Liver (tissue), 9 donors: ENCODE results near the gene TRMT13. TPM values are rescaled to one million over a fixed set of nuclear protein-coding genes. Genes with fewer than 3 reads are reported as not detected.

Experiments
- DNase-seq: peaks from one replicate; pipeline ENCODE4 v3.0.0-alpha.2; 2017; ENCODE audit warnings: low spot score
- H3K27ac ChIP-seq, 2 donors: one replicate each; pipeline ENCODE4 v1.7.0; 2013; ENCODE audit warnings: inconsistent platforms in 2 of 2, low read length in 2 of 2, control low read depth in 1 of 2, low read depth in 1 of 2, mild to moderate bottlenecking in 1 of 2
- H3K27me3 ChIP-seq, 4 donors: one replicate each; pipeline versions ENCODE4 v1.6.1 to v1.7.0; 2013; ENCODE audit warnings: low read length in 3 of 4, inconsistent platforms in 1 of 4, mild to moderate bottlenecking in 1 of 4, moderate library complexity in 1 of 4; ENCODE audit not compliant: control insufficient read depth in 4 of 4, insufficient read depth in 4 of 4
- H3K36me3 ChIP-seq, 4 donors: one replicate each; pipeline versions ENCODE4 v1.6.1 to v1.7.0; 2013; ENCODE audit warnings: low read length in 3 of 4, mild to moderate bottlenecking in 3 of 4, low read depth in 1 of 4, moderate library complexity in 1 of 4; ENCODE audit not compliant: control insufficient read depth in 4 of 4, insufficient read depth in 3 of 4
- H3K4me1 ChIP-seq, 4 donors: one replicate each; pipeline versions ENCODE4 v1.6.1 to v1.7.0; 2013; ENCODE audit warnings: low read length in 3 of 4, mild to moderate bottlenecking in 3 of 4, moderate library complexity in 1 of 4; ENCODE audit not compliant: control insufficient read depth in 4 of 4, insufficient read depth in 4 of 4
- H3K4me3 ChIP-seq, 3 donors: one replicate each; pipeline versions ENCODE4 v1.6.1 to v1.7.0; 2013; ENCODE audit warnings: low read length in 3 of 3, control low read depth in 1 of 3, low read depth in 1 of 3, mild to moderate bottlenecking in 1 of 3
- H3K9ac ChIP-seq, 2 donors: one replicate each; pipeline ENCODE4 v1.7.0; 2013; ENCODE audit warnings: low read length in 2 of 2, mild to moderate bottlenecking in 2 of 2, moderate library complexity in 2 of 2, control low read depth in 1 of 2, low read depth in 1 of 2
- H3K9me3 ChIP-seq, 4 donors: one replicate each; pipeline versions ENCODE4 v1.6.1 to v1.7.0; 2013; ENCODE audit warnings: low read length in 3 of 4; ENCODE audit not compliant: control insufficient read depth in 4 of 4
- CTCF ChIP-seq: fragments of 150-350 bp; IDR thresholded peaks from 2 replicates; pipeline ENCODE4 v1.5.1; 2017; ENCODE audit warnings: improper control_type of control experiment, low read depth, low read length; ENCODE audit not compliant: missing input control
- EGR1 ChIP-seq, 2 donors: IDR thresholded peaks; 2 replicates each; pipeline ENCODE4 v1.6.1; 2016 to 2018; ENCODE audit warnings: antibody characterized with exemption in 2 of 2, low read depth in 2 of 2
- FOXA1 ChIP-seq: IDR thresholded peaks from 2 replicates; pipeline ENCODE4 v1.6.1; 2016; ENCODE audit warnings: antibody characterized with exemption
- FOXA2 ChIP-seq: IDR thresholded peaks from 2 replicates; pipeline ENCODE4 v1.6.1; 2016; ENCODE audit warnings: antibody characterized with exemption
- GABPA ChIP-seq, 2 donors: IDR thresholded peaks in 1 of 2; conservative IDR thresholded peaks in 1 of 2; 2 replicates each; pipeline ENCODE4 v1.6.1; 2016; ENCODE audit warnings: antibody characterized with exemption in 2 of 2, mild to moderate bottlenecking in 1 of 2, moderate library complexity in 1 of 2
- HNF4A ChIP-seq, 2 donors: conservative IDR thresholded peaks; 2 replicates each; pipeline ENCODE4 v1.6.1; 2016; ENCODE audit warnings: antibody characterized with exemption in 2 of 2, mild to moderate bottlenecking in 2 of 2
- HNF4G ChIP-seq: IDR thresholded peaks from 2 replicates; pipeline ENCODE4 v1.6.1; 2016; ENCODE audit warnings: antibody characterized with exemption
- JUND ChIP-seq, 2 donors: IDR thresholded peaks; 2 replicates each; pipeline ENCODE4 v1.6.1; 2016; ENCODE audit warnings: antibody characterized with exemption in 2 of 2
- NR2F2 ChIP-seq: IDR thresholded peaks from 2 replicates; pipeline ENCODE4 v1.6.1; 2016; ENCODE audit warnings: antibody characterized with exemption
- RXRA ChIP-seq, 2 donors: IDR thresholded peaks; 2 replicates each; pipeline ENCODE4 v1.6.1; 2017 to 2018; ENCODE audit warnings: antibody characterized with exemption in 2 of 2, mild to moderate bottlenecking in 1 of 2
- YY1 ChIP-seq: IDR thresholded peaks from 2 replicates; pipeline ENCODE4 v1.6.1; 2016; ENCODE audit warnings: antibody characterized with exemption, mild to moderate bottlenecking
- WGBS: extraction: QIAGEN DNeasy Blood & Tissue Kit; methylation state at CpG from one replicate; pipeline ENCODE4 v1.1.7; 2013; 5-methylcytosine and 5-hydroxymethylcytosine counted together
- polyA plus RNA-seq, 2 donors: library from polyadenylated mRNA; stranded (reverse) in 1 of 2; unstranded in 1 of 2; fragments of 200-250 nt in 1 of 2; fragments of >200 nt in 1 of 2; fragmentation: Nextera tagmentation in 1 of 2; extraction: Ambion mirVana in 1 of 2; gene quantifications; one replicate each; pipeline versions ENCODE4 v1.2.1 to v1.2.3, GENCODE V29; 2013 to 2015
- total RNA-seq, 2 donors: library from RNA; depleted of rRNA; stranded (reverse); fragments of >200 nt; gene quantifications; one replicate each; pipeline ENCODE4 v1.2.3, GENCODE V29; 2014
- TF ChIP-seq, protein P1 (sequence below): IDR thresholded peaks from 2 replicates; pipeline ENCODE4 v1.6.1; 2016; ENCODE audit warnings: antibody characterized with exemption
- TF ChIP-seq, protein P2 (sequence below): IDR thresholded peaks from 2 replicates; pipeline ENCODE4 v1.6.1; 2016; ENCODE audit warnings: antibody characterized with exemption, mild to moderate bottlenecking
- donor health status: healthy.
- donor health status: healthy.
- donor health status: healthy.
- donor health status: healthy.
- donor health status: healthy.

Gene TRMT13
- total and polyA plus RNA-seq, 4 donors: 3.5 to 11.2 (median 9.3) TPM

GRCh38 chr1:100101564-100101963 is 31.4 kb upstream of the TRMT13 start:
- Histone ChIP-seq H3K4me3 (no peak overlapping the region), H3K4me1 (no peaks in the 10 kb centered on the region), H3K27ac (no peak overlapping the region), H3K9me3 (no peaks in the 10 kb centered on the region), H3K9ac (no peak overlapping the region), H3K27me3 (no peaks in the 10 kb centered on the region), H3K36me3 (peaks cover 0 to 4% (median under 1%) of the 10 kb centered on the region in 4 donors)
- DNase-seq: no peak
- WGBS: 93% methylated on average over 2 of the region's 2 CpGs
- TF ChIP-seq YY1: no peak
- TF ChIP-seq GABPA (IDR thresholded peaks at IDR 0.05 in 1 of 2, conservative IDR thresholded peaks at IDR 0.05 in 1 of 2): no peak

DNA sequence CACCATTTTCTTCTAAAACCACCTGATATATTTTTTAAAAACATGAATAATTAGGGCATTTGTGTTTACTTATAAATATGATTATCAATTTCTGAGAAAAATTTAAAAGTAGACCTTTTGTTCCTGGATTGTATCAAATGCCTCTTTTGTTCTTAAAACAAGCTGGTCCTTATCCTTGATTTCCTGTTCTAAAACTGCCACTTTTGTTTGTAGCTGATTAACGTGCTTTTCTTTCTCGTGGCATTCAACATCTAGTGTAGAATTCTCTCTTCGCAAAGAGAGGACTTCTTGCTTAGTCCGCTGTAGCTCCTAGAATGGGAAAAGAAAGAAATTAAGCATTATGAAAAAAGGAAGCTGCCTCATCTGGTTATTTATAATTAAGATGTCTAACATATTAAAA is 25.3 kb upstream of the TRMT13 start:
- Histone ChIP-seq H3K9ac (no peak overlapping the region), H3K36me3 (peaks cover 0 to 4% (median 1%) of the 10 kb centered on the region in 4 donors), H3K27ac (no peak overlapping the region), H3K27me3 (no peaks in the 10 kb centered on the region), H3K4me3 (no peak overlapping the region), H3K4me1 (no peaks in the 10 kb centered on the region), H3K9me3 (no peaks in the 10 kb centered on the region)
- no peak for DNase-seq
- TF ChIP-seq FOXA2 (no peak), CTCF (no peak), RXRA (IDR thresholded peaks at IDR 0.05) (no peak), HNF4G (no peak), HNF4A (conservative IDR thresholded peaks at IDR 0.05) (no peak), GABPA (IDR thresholded peaks at IDR 0.05 in 1 of 2, conservative IDR thresholded peaks at IDR 0.05 in 1 of 2) (no peak)
- TF ChIP-seq, protein P1, sequence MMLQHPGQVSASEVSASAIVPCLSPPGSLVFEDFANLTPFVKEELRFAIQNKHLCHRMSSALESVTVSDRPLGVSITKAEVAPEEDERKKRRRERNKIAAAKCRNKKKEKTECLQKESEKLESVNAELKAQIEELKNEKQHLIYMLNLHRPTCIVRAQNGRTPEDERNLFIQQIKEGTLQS: no peak
- 88% methylated on average over 4 of the region's 4 CpGs for WGBS

GRCh38 chr1:100109554-100110066 is 23.4 kb upstream of the TRMT13 start:
- Histone ChIP-seq H3K9me3 (no peaks in the 10 kb centered on the region), H3K9ac (no peak overlapping the region), H3K4me1 (no peaks in the 10 kb centered on the region), H3K36me3 (peaks cover 0 to 3% (median 0%) of the 10 kb centered on the region in 4 donors), H3K4me3 (no peak overlapping the region), H3K27ac (no peak overlapping the region), H3K27me3 (no peaks in the 10 kb centered on the region)
- TF ChIP-seq CTCF: no peak
- no peak for TF ChIP-seq EGR1 (IDR thresholded peaks at IDR 0.05; ENCODE audit: low read depth in 2 of 2)
- TF ChIP-seq NR2F2: no peak
- no peak for TF ChIP-seq FOXA2
- TF ChIP-seq FOXA1: no peak
- TF ChIP-seq YY1: no peak
- TF ChIP-seq HNF4A (conservative IDR thresholded peaks at IDR 0.05): no peak
- TF ChIP-seq, protein P1: no peak
- TF ChIP-seq, protein P2, sequence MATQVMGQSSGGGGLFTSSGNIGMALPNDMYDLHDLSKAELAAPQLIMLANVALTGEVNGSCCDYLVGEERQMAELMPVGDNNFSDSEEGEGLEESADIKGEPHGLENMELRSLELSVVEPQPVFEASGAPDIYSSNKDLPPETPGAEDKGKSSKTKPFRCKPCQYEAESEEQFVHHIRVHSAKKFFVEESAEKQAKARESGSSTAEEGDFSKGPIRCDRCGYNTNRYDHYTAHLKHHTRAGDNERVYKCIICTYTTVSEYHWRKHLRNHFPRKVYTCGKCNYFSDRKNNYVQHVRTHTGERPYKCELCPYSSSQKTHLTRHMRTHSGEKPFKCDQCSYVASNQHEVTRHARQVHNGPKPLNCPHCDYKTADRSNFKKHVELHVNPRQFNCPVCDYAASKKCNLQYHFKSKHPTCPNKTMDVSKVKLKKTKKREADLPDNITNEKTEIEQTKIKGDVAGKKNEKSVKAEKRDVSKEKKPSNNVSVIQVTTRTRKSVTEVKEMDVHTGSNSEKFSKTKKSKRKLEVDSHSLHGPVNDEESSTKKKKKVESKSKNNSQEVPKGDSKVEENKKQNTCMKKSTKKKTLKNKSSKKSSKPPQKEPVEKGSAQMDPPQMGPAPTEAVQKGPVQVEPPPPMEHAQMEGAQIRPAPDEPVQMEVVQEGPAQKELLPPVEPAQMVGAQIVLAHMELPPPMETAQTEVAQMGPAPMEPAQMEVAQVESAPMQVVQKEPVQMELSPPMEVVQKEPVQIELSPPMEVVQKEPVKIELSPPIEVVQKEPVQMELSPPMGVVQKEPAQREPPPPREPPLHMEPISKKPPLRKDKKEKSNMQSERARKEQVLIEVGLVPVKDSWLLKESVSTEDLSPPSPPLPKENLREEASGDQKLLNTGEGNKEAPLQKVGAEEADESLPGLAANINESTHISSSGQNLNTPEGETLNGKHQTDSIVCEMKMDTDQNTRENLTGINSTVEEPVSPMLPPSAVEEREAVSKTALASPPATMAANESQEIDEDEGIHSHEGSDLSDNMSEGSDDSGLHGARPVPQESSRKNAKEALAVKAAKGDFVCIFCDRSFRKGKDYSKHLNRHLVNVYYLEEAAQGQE: no peak
- TF ChIP-seq JUND (IDR thresholded peaks at IDR 0.05): no peak
- DNase-seq: no peak
